Mesenchymal stem cell (in vitro differentiated cells and primary cell): ENCODE results near the gene BCHE.

ENCODE experiments used
- DNase-seq: peaks from one replicate; pipeline ENCODE4 v3.0.0-alpha.2; 2013
- H2AFZ ChIP-seq: one replicate; pipeline ENCODE4 v1.6.1; 2013; ENCODE audit warnings: low read depth, mild to moderate bottlenecking, control low read depth, inconsistent platforms, low read length, moderate library complexity
- H2AK5ac ChIP-seq: 2 replicates; pipeline ENCODE4 v1.6.1; 2013; ENCODE audit warnings: low read length, moderate library complexity, mild to moderate bottlenecking, inconsistent platforms; ENCODE audit not compliant: severe bottlenecking
- H2BK120ac ChIP-seq: one replicate; pipeline ENCODE4 v1.6.1; 2013; ENCODE audit warnings: low read depth, mild to moderate bottlenecking, inconsistent platforms, low read length, moderate library complexity
- H2BK12ac ChIP-seq, 2 experiments: one replicate each; pipeline ENCODE4 v1.6.1; 2013; ENCODE audit warnings: inconsistent platforms in 2 of 2, low read length in 2 of 2, mild to moderate bottlenecking in 2 of 2, moderate library complexity in 2 of 2, control low read depth in 1 of 2
- H2BK15ac ChIP-seq: one replicate; pipeline ENCODE4 v1.6.1; 2013; ENCODE audit warnings: mild to moderate bottlenecking, low read depth, inconsistent platforms; ENCODE audit not compliant: poor library complexity, severe bottlenecking
- H2BK5ac ChIP-seq: 2 replicates; pipeline ENCODE4 v1.6.1; 2013; ENCODE audit warnings: low read depth, mild to moderate bottlenecking, low read length, control low read depth, inconsistent platforms; ENCODE audit not compliant: poor library complexity, severe bottlenecking
- H3K14ac ChIP-seq, 2 experiments: one replicate each; pipeline ENCODE4 v1.6.1; 2013; ENCODE audit warnings: inconsistent platforms in 2 of 2, low read length in 2 of 2, control low read depth in 1 of 2, mild to moderate bottlenecking in 1 of 2, moderate library complexity in 1 of 2
- H3K18ac ChIP-seq, 2 experiments: one replicate each; pipeline ENCODE4 v1.6.1; 2013; ENCODE audit warnings: inconsistent platforms in 2 of 2, low read length in 2 of 2, control low read depth in 1 of 2, low read depth in 1 of 2, mild to moderate bottlenecking in 1 of 2
- H3K23ac ChIP-seq, 2 experiments: one replicate each; pipeline ENCODE4 v1.6.1; 2013; ENCODE audit warnings: inconsistent platforms in 2 of 2, low read length in 2 of 2, mild to moderate bottlenecking in 2 of 2, moderate library complexity in 2 of 2, control low read depth in 1 of 2
- H3K27ac ChIP-seq: 2 replicates; pipeline ENCODE4 v1.5.1; 2013; ENCODE audit warnings: mild to moderate bottlenecking, moderate library complexity, low read length, control low read depth, inconsistent platforms; ENCODE audit not compliant: poor library complexity, severe bottlenecking
- H3K27me3 ChIP-seq, 2 experiments: 2 replicates each; pipeline versions ENCODE4 v1.6.1 to v1.7.0; 2013; ENCODE audit warnings: low read length in 2 of 2, mild to moderate bottlenecking in 2 of 2, moderate library complexity in 2 of 2, control low read depth in 1 of 2, inconsistent platforms in 1 of 2; ENCODE audit not compliant: control insufficient read depth in 1 of 2, insufficient read depth in 1 of 2
- H3K36me3 ChIP-seq, 2 experiments: 2 replicates each; pipeline versions ENCODE4 v1.6.1 to v1.7.0; 2013; ENCODE audit warnings: low read length in 2 of 2, control low read depth in 1 of 2, inconsistent platforms in 1 of 2, low read depth in 1 of 2, mild to moderate bottlenecking in 1 of 2; ENCODE audit not compliant: insufficient read depth in 2 of 2, control insufficient read depth in 1 of 2
- H3K4ac ChIP-seq, 2 experiments: one replicate each; pipeline ENCODE4 v1.6.1; 2013; ENCODE audit warnings: inconsistent platforms in 2 of 2, low read length in 2 of 2, mild to moderate bottlenecking in 2 of 2, moderate library complexity in 2 of 2, control low read depth in 1 of 2, low read depth in 1 of 2
- H3K4me1 ChIP-seq: 2 replicates; pipeline ENCODE4 v1.6.1; 2013; ENCODE audit warnings: low read depth, low read length, control low read depth; ENCODE audit not compliant: control insufficient read depth, insufficient read depth
- H3K4me2 ChIP-seq: 2 replicates; pipeline ENCODE4 v1.6.1; 2013; ENCODE audit warnings: low read length, mild to moderate bottlenecking, inconsistent platforms; ENCODE audit not compliant: poor library complexity, severe bottlenecking
- H3K4me3 ChIP-seq, 2 experiments: 2 replicates each; pipeline versions ENCODE4 v1.5.1 to v1.7.0; 2013; ENCODE audit warnings: low read length in 2 of 2, mild to moderate bottlenecking in 2 of 2, control low read depth in 1 of 2, low read depth in 1 of 2; ENCODE audit not compliant: insufficient read depth in 1 of 2
- H3K79me1 ChIP-seq: replicated peaks from 2 replicates; pipeline ENCODE4 v1.6.1; 2013; ENCODE audit warnings: mild to moderate bottlenecking, control low read depth, low read length, inconsistent platforms; ENCODE audit not compliant: poor library complexity, severe bottlenecking
- H3K9ac ChIP-seq: 2 replicates; pipeline ENCODE4 v1.7.0; 2013; ENCODE audit warnings: mild to moderate bottlenecking, low read length, moderate library complexity
- H3K9me3 ChIP-seq: 2 replicates; pipeline ENCODE4 v1.7.0; 2013; ENCODE audit warnings: mild to moderate bottlenecking, low read length; ENCODE audit not compliant: control insufficient read depth
- H4K8ac ChIP-seq: one replicate; pipeline ENCODE4 v1.6.1; 2013; ENCODE audit warnings: inconsistent platforms, mild to moderate bottlenecking, low read length, moderate library complexity
- H4K91ac ChIP-seq: one replicate; pipeline ENCODE4 v1.6.1; 2013; ENCODE audit warnings: mild to moderate bottlenecking, low read length, inconsistent platforms
- WGBS: methylation state at CpG from one replicate; pipeline ENCODE4 v1.1.7; 2013; ENCODE audit warnings: mixed read lengths; 5-methylcytosine and 5-hydroxymethylcytosine counted together

BCHE gene

GRCh38 chr3:165835431-165835830 is 1.8 kb downstream of the BCHE start:
- no peak overlapping the region for H4K91ac ChIP-seq
- H3K27me3 ChIP-seq, result no peaks in the 10 kb centered on the region
- H3K36me3 ChIP-seq, result no peaks in the 10 kb centered on the region
- H3K4me1 ChIP-seq, result no peaks in the 10 kb centered on the region
- H3K23ac ChIP-seq, result no peak overlapping the region
- 80% methylated on average over 2 of the region's 2 CpGs for WGBS
- H3K14ac ChIP-seq, result no peak overlapping the region
- H3K27ac ChIP-seq, result no peak overlapping the region
- H2BK12ac ChIP-seq, result no peak overlapping the region
- no peak overlapping the region for H2BK15ac ChIP-seq
- H2AK5ac ChIP-seq, result no peak overlapping the region
- H2AFZ ChIP-seq, result no peak overlapping the region
- no peaks in the 10 kb centered on the region for H3K9me3 ChIP-seq
- H3K4me2 ChIP-seq, result no peak overlapping the region
- H3K4ac ChIP-seq, result no peak overlapping the region
- no peak overlapping the region for H2BK120ac ChIP-seq
- H3K4me3 ChIP-seq, result no peak overlapping the region
- no peak overlapping the region for H2BK5ac ChIP-seq
- no peak for DNase-seq
- H3K79me1 ChIP-seq, result peaks cover 3% of the 10 kb centered on the region
- no peak overlapping the region for H4K8ac ChIP-seq
- H3K9ac ChIP-seq, result no peak overlapping the region
- no peak overlapping the region for H3K18ac ChIP-seq

- no peaks in the 10 kb centered on the region for H3K4me1 ChIP-seq
- H2AK5ac ChIP-seq, result no peak overlapping the region
Measured at GRCh38 chr3:165830746-165831145, 6.5 kb downstream of the BCHE start.

DNA sequence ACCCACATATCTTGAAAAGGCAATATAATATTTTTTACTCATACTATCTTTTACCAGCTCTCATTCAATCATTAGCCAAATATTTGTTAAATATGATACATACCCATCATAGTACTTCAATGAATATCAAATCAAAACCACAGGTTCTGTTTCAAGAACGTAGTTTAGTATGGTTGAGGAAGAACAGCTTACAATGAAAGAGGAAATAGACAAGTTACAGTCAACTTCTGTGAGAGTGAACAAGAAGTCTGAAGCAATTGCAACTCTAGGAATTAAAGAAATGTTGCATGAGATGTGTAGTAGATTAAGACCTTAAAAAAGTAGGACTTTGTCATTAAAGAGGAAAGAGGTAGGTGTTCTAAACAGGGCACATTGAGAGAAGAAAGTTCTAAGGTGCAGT is 9.3 kb downstream of the BCHE start:
- no peak overlapping the region for H2BK15ac ChIP-seq
- no peaks in the 10 kb centered on the region for H3K27me3 ChIP-seq
- H3K4me3 ChIP-seq, result no peak overlapping the region
- no peak overlapping the region for H4K8ac ChIP-seq
- H3K14ac ChIP-seq, result no peak overlapping the region
- no peaks in the 10 kb centered on the region for H3K9me3 ChIP-seq
- H2BK5ac ChIP-seq, result no peak overlapping the region
- 91% methylated on average over 1 of the region's 1 CpG for WGBS
- H3K36me3 ChIP-seq, result no peaks in the 10 kb centered on the region
- H3K4me2 ChIP-seq, result no peak overlapping the region
- no peak overlapping the region for H3K23ac ChIP-seq
- no peak overlapping the region for H4K91ac ChIP-seq
- H3K79me1 ChIP-seq, result peaks cover 8% of the 10 kb centered on the region
- no peak overlapping the region for H2AFZ ChIP-seq
- H3K4me1 ChIP-seq, result no peaks in the 10 kb centered on the region
- no peak overlapping the region for H3K27ac ChIP-seq
- no peak overlapping the region for H3K18ac ChIP-seq
- no peak for DNase-seq
- no peak overlapping the region for H2BK120ac ChIP-seq
- no peak overlapping the region for H3K4ac ChIP-seq
- H2AK5ac ChIP-seq, result no peak overlapping the region
- H3K9ac ChIP-seq, result no peak overlapping the region
- no peak overlapping the region for H2BK12ac ChIP-seq

More at GRCh38 chr3:165830746-165831145, 6.5 kb downstream of the BCHE start:
- no peak overlapping the region for H4K91ac ChIP-seq
- no peak overlapping the region for H3K9ac ChIP-seq
- H3K4ac ChIP-seq, result no peak overlapping the region
- 90% methylated on average over 2 of the region's 3 CpGs for WGBS
- H2BK15ac ChIP-seq, result no peak overlapping the region
- no peak overlapping the region for H4K8ac ChIP-seq
- H2BK12ac ChIP-seq, result no peak overlapping the region
- no peak overlapping the region for H3K27ac ChIP-seq
- no peak overlapping the region for H3K4me2 ChIP-seq
- no peaks in the 10 kb centered on the region for H3K36me3 ChIP-seq
- no peak overlapping the region for H2AFZ ChIP-seq
- H3K18ac ChIP-seq, result no peak overlapping the region
- no peak overlapping the region for H3K14ac ChIP-seq
- H3K23ac ChIP-seq, result no peak overlapping the region
- H3K9me3 ChIP-seq, result no peaks in the 10 kb centered on the region
- no peak for DNase-seq
- peaks cover 7% of the 10 kb centered on the region for H3K79me1 ChIP-seq
- no peak overlapping the region for H2BK120ac ChIP-seq
- H3K27me3 ChIP-seq, result no peaks in the 10 kb centered on the region
- no peak overlapping the region for H3K4me3 ChIP-seq
- H2BK5ac ChIP-seq, result no peak overlapping the region

- no peak overlapping the region for H2BK5ac ChIP-seq
- no peaks in the 10 kb centered on the region for H3K4me1 ChIP-seq
- no peak overlapping the region for H3K4ac ChIP-seq
- H2AK5ac ChIP-seq, result no peak overlapping the region
- DNase-seq, result no peak
- H3K27ac ChIP-seq, result no peak overlapping the region
- peaks cover 8% of the 10 kb centered on the region for H3K79me1 ChIP-seq
- no peaks in the 10 kb centered on the region for H3K27me3 ChIP-seq
- H3K9me3 ChIP-seq, result no peaks in the 10 kb centered on the region
- no peak overlapping the region for H3K4me3 ChIP-seq
- H3K23ac ChIP-seq, result no peak overlapping the region
- no peak overlapping the region for H3K18ac ChIP-seq
- no peaks in the 10 kb centered on the region for H3K36me3 ChIP-seq
- H3K14ac ChIP-seq, result no peak overlapping the region
- H2AFZ ChIP-seq, result no peak overlapping the region
- H2BK15ac ChIP-seq, result no peak overlapping the region
- no peak overlapping the region for H3K4me2 ChIP-seq
- no peak overlapping the region for H4K91ac ChIP-seq
- WGBS, result no CpG with 5 or more reads among the region's 1 CpG
- H3K9ac ChIP-seq, result no peak overlapping the region
- no peak overlapping the region for H4K8ac ChIP-seq
- no peak overlapping the region for H2BK12ac ChIP-seq
- no peak overlapping the region for H2BK120ac ChIP-seq
Measured at GRCh38 chr3:165827233-165827632, 10.0 kb downstream of the BCHE start.
